K562 (cell line): ENCODE data around the gene PYGM. TPM values are rescaled to one million over a fixed set of nuclear protein-coding genes. Genes with fewer than 3 reads are reported as not detected.

Experiments used
- ATF1 ChIP-seq, 2 experiments: fragments of 450-650 bp in 1 of 2; IDR thresholded peaks; 2 replicates each; pipeline ENCODE4 v1.6.1; 2016; ENCODE audit warnings: missing compliant biosample characterization in 1 of 2, missing genetic modification characterization in 1 of 2
- C11orf30 ChIP-seq: fragments of 450-650 bp; IDR thresholded peaks from 2 replicates; pipeline ENCODE4 v1.6.1; 2016; ENCODE audit warnings: low read depth, mild to moderate bottlenecking
- CTBP1 ChIP-seq: fragments of 450-650 bp; IDR thresholded peaks from 2 replicates; pipeline ENCODE4 v1.6.1; 2016; ENCODE audit warnings: borderline replicate concordance
- KLF1 ChIP-seq: fragments of 450-650 bp; IDR thresholded peaks from 2 replicates; pipeline ENCODE4 v1.6.1; 2016; ENCODE audit warnings: missing genetic modification characterization, missing compliant biosample characterization
- MAFF ChIP-seq: IDR thresholded peaks from 2 replicates; pipeline ENCODE4 v1.6.1; 2012; ENCODE audit warnings: low read length, improper control_type of control experiment
- NR3C1 ChIP-seq: sonication (generic); formaldehyde crosslinking; IDR thresholded peaks from 2 replicates; pipeline ENCODE4 v1.8.1; 2022; ENCODE audit warnings: missing genetic modification reagents
- POLR2G ChIP-seq: fragments of 200-400 bp; formaldehyde crosslinking; IDR thresholded peaks from 2 replicates; pipeline ENCODE4 v1.6.1; 2017; ENCODE audit warnings: low read depth, mild to moderate bottlenecking, antibody characterized with exemption, low read length, moderate library complexity
- STAG1 ChIP-seq: sonication (generic); formaldehyde crosslinking; IDR thresholded peaks from 2 replicates; pipeline ENCODE4 v1.5.0; 2020; ENCODE audit warnings: missing genetic modification reagents, borderline replicate concordance
- THRAP3 ChIP-seq: fragments of 450-650 bp; IDR thresholded peaks from 2 replicates; pipeline ENCODE4 v1.6.1; 2016; ENCODE audit warnings: mild to moderate bottlenecking, inconsistent platforms, borderline replicate concordance
- U2AF1 ChIP-seq: fragments of 200-400 bp; formaldehyde crosslinking; optimal IDR thresholded peaks from 2 replicates; pipeline ENCODE3; 2017; ENCODE audit warnings: mild to moderate bottlenecking, low read depth, low read length, moderate library complexity
- polyA plus RNA-seq, 8 experiments: library from polyadenylated mRNA; depleted of rRNA in 4 of 8; stranded (reverse) in 5 of 8; unstranded in 3 of 8; fragments of >200 nt; fragmentation: Nextera tagmentation in 2 of 8; fragmentation: Illumina TruSeq in 1 of 8; extraction: Ambion mirVana in 2 of 8; extraction: Trizol in 1 of 8; gene quantifications; 2 replicates each; pipeline versions ENCODE4 v1.2.1 to v1.2.3, GENCODE V29; 2011 to 2014; ENCODE audit warnings: inconsistent platforms in 1 of 8, missing spikeins in 1 of 8
- total RNA-seq, 7 experiments: library from RNA; depleted of rRNA in 6 of 7; stranded (reverse); fragments of >200 nt in 6 of 7; fragmentation: Illumina TruSeq in 2 of 7; extraction: Trizol in 2 of 7; gene quantifications; 2 replicates each; pipeline versions ENCODE4 v1.2.1 to v1.2.3, GENCODE V29; 2011 to 2021; ENCODE audit warnings: low replicate concordance in 1 of 7
- TF ChIP-seq, protein P1 (sequence below): sonication (generic); formaldehyde crosslinking; IDR thresholded peaks from 2 replicates; pipeline ENCODE4 v1.8.1; 2022; ENCODE audit warnings: missing genetic modification reagents
- TF ChIP-seq, protein P2 (sequence below): sonication (generic); formaldehyde crosslinking; IDR thresholded peaks from 2 replicates; pipeline ENCODE4 v1.9.0; 2022; ENCODE audit warnings: mild to moderate bottlenecking, missing genetic modification reagents
- TF ChIP-seq, protein P3 (sequence below), 3 experiments: fragments of 200-800 bp in 1 of 3; fragments of 250-450 bp in 1 of 3; fragments of 450-650 bp in 1 of 3; sonication (Bioruptor Pico) in 1 of 3; sonication (Bioruptor generic) in 1 of 3; formaldehyde crosslinking in 1 of 3; IDR thresholded peaks; 2 replicates each; pipeline versions ENCODE4 v1.6.1 to v1.8.0; 2016 to 2022; ENCODE audit warnings: mild to moderate bottlenecking in 2 of 3, missing genetic modification characterization in 2 of 3, missing compliant biosample characterization in 1 of 3, moderate library complexity in 1 of 3
- TF ChIP-seq, protein P4 (sequence below): fragments of 250-450 bp; sonication (Bioruptor Pico); IDR thresholded peaks from 2 replicates; pipeline ENCODE4 v1.6.1; 2021; ENCODE audit warnings: mild to moderate bottlenecking
- TF ChIP-seq, protein P5 (sequence below): fragments of 250-450 bp; sonication (Bioruptor Pico); IDR thresholded peaks from 2 replicates; pipeline ENCODE4 v1.5.0; 2021; ENCODE audit warnings: mild to moderate bottlenecking, moderate library complexity
- TF ChIP-seq, protein P6 (sequence below): sonication (generic); formaldehyde crosslinking; IDR thresholded peaks from 2 replicates; pipeline ENCODE4 v1.8.0; 2022; ENCODE audit warnings: missing genetic modification reagents, mild to moderate bottlenecking, moderate library complexity, borderline replicate concordance

PYGM gene
- total and polyA plus RNA-seq, 9 of the 15 experiments (the other 6 are each of a cell fraction or from before 2014, with no cell fraction given) = 0.07 to 1.5 (median 0.68) TPM

DNA sequence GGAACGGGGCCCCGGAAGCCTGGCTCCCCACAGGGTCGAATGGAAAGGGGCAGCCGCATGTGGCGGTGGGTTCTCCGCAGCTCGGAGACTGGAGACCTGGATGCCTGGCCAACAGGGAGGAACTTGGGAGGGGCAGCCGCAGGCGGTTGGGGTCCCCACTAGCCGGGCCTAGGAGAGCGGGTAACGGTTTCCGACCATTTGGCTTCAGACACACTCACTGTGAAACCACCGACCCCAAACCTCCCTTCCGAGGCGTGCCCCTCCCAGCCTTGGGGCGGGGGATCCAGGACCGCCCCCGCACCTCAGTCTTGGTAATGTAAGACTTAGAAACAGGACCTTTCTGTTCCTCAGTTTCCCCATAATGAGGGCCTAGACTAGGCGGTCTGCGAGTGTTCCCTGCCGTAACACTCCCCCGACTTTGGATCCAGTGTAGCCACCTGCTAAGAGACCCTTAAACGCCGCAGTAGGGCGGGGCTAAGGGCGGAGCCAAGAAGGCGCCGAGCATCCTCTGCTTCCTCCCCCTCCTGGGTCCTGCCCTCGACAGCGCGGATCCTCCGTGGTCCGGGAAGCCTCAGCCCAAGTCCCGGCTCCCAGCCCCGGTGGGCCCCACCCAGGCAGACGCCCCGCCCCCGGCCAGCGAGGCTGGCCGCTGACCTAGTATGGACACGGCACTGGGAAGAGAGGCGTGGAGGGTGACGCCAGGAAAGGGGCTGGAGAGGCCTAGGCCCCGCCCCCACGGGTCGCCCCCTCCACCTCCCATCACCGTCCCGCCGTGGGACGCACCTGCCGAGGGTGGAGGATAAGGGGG is 14.0 kb downstream of the PYGM start (continued):
- TF ChIP-seq NR3C1 = no peak
- TF ChIP-seq, protein P1, sequence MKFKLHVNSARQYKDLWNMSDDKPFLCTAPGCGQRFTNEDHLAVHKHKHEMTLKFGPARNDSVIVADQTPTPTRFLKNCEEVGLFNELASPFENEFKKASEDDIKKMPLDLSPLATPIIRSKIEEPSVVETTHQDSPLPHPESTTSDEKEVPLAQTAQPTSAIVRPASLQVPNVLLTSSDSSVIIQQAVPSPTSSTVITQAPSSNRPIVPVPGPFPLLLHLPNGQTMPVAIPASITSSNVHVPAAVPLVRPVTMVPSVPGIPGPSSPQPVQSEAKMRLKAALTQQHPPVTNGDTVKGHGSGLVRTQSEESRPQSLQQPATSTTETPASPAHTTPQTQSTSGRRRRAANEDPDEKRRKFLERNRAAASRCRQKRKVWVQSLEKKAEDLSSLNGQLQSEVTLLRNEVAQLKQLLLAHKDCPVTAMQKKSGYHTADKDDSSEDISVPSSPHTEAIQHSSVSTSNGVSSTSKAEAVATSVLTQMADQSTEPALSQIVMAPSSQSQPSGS = no peak
- TF ChIP-seq C11orf30 = no peak
- TF ChIP-seq, protein P2, sequence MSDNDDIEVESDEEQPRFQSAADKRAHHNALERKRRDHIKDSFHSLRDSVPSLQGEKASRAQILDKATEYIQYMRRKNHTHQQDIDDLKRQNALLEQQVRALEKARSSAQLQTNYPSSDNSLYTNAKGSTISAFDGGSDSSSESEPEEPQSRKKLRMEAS (CRISPR knock-in tag) = 0 out of 2 replicates have a peak, but pooled peaks have one; percentile 5
- TF ChIP-seq, protein P3, sequence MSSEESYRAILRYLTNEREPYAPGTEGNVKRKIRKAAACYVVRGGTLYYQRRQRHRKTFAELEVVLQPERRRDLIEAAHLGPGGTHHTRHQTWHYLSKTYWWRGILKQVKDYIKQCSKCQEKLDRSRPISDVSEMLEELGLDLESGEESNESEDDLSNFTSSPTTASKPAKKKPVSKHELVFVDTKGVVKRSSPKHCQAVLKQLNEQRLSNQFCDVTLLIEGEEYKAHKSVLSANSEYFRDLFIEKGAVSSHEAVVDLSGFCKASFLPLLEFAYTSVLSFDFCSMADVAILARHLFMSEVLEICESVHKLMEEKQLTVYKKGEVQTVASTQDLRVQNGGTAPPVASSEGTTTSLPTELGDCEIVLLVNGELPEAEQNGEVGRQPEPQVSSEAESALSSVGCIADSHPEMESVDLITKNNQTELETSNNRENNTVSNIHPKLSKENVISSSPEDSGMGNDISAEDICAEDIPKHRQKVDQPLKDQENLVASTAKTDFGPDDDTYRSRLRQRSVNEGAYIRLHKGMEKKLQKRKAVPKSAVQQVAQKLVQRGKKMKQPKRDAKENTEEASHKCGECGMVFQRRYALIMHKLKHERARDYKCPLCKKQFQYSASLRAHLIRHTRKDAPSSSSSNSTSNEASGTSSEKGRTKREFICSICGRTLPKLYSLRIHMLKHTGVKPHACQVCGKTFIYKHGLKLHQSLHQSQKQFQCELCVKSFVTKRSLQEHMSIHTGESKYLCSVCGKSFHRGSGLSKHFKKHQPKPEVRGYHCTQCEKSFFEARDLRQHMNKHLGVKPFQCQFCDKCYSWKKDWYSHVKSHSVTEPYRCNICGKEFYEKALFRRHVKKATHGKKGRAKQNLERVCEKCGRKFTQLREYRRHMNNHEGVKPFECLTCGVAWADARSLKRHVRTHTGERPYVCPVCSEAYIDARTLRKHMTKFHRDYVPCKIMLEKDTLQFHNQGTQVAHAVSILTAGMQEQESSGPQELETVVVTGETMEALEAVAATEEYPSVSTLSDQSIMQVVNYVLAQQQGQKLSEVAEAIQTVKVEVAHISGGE (CRISPR knock-in tag; IDR thresholded peaks at IDR 0.05) = 0 out of 6 replicates have a peak, but pooled peaks of 1 of the 3 experiments have one; percentile 15
- no peak for TF ChIP-seq KLF1 (tag)
- peak; percentile 71; the same call in 1 of the 2 replicates for TF ChIP-seq POLR2G
- no peak for TF ChIP-seq ATF1 (CRISPR knock-in tag; IDR thresholded peaks at IDR 0.05)
- TF ChIP-seq ATF1 (tag; IDR thresholded peaks at IDR 0.05) = peak; percentile 31; the same call in 1 of the 2 replicates
- TF ChIP-seq U2AF1 = no peak
- TF ChIP-seq CTBP1 = peak; percentile 84; the same call in 1 of the 2 replicates
- TF ChIP-seq, protein P4, sequence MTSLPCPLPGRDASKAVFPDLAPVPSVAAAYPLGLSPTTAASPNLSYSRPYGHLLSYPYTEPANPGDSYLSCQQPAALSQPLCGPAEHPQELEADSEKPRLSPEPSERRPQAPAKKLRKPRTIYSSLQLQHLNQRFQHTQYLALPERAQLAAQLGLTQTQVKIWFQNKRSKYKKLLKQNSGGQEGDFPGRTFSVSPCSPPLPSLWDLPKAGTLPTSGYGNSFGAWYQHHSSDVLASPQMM = no peak
- TF ChIP-seq, protein P5, sequence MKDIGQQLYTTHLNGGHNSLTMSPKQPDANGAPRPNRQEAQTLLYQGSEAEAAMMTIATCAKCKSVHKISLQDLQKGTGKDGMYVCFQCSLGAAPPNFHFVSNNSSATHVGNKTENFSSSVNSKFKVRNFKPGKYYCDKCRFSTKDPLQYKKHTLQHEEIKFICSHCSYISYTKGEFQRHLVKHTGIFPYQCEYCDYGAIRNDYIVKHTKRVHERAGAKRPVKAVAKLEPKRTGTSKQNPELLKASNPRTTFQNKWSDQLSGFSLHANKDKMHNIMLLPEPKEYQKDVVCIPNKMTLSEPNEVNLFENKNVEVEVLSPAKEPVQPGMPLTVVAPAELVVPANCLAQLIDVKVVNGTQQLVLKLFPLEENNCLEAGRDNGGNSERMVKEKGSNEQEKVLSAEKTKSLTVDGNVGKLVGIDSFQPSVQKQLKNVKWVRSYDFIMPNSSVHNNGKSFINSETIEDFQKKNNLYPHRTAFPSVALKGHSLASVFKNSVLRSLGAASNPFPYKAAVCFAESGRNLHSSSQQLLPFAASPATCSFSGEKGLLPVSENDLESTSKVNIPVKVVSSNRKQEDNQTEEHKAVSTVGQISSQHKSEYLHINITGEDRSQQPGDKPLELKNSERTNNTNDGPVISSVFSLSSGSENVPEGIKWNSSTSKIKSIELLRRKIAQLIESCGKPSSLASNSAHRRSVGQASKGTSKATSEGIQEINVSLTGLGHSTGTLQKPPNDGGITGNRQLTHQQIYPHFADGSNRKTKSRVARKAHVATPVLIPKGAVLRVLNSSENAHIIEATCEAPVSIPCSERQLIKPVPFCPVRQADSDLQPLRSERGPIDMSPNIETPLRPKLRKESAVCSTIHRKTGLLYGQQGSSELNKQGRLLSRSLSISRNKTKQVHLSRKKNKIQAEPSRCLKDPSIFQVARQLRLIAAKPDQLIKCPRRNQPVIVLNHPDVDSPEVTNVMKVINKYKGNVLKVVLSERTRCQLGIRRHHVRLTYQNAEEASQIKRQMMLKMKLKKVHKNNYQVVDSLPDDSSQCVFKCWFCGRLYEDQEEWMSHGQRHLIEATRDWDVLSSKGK = no peak
- TF ChIP-seq THRAP3 = no peak
- TF ChIP-seq, protein P6, sequence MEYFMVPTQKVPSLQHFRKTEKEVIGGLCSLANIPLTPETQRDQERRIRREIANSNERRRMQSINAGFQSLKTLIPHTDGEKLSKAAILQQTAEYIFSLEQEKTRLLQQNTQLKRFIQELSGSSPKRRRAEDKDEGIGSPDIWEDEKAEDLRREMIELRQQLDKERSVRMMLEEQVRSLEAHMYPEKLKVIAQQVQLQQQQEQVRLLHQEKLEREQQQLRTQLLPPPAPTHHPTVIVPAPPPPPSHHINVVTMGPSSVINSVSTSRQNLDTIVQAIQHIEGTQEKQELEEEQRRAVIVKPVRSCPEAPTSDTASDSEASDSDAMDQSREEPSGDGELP = peak; percentile 21; the same call in 1 of the 2 replicates
- TF ChIP-seq STAG1 (CRISPR knock-in tag) = no peak
- no peak for TF ChIP-seq MAFF
